Upper lobe of right lung (tissue), 1 donor: ENCODE measurements around the gene PGM2. TPM values are rescaled to one million over a fixed set of nuclear protein-coding genes. Genes with fewer than 3 reads are reported as not detected.

ENCODE experiments used
- ATAC-seq: fragments of 200-7000 bp; cut with Tn5 transposase; one replicate; pipeline ENCODE4 v1.9.1; 2020; ENCODE audit warnings: mild to moderate bottlenecking, moderate library complexity
- DNase-seq: peaks from one replicate; pipeline ENCODE4 v3.0.0-alpha.2; 2020
- H3K27ac ChIP-seq: fragments of 200-600 bp; one replicate; pipeline ENCODE4 v1.8.0; 2022
- H3K27me3 ChIP-seq: fragments of 200-600 bp; one replicate; pipeline ENCODE4 v1.8.0; 2022; ENCODE audit warnings: mild to moderate bottlenecking
- H3K36me3 ChIP-seq: fragments of 200-600 bp; one replicate; pipeline ENCODE4 v1.8.0; 2022
- H3K4me1 ChIP-seq: fragments of 200-600 bp; one replicate; pipeline ENCODE4 v1.8.0; 2022
- H3K4me3 ChIP-seq: fragments of 200-600 bp; one replicate; pipeline ENCODE4 v1.8.0; 2022; ENCODE audit warnings: mild to moderate bottlenecking
- H3K9me3 ChIP-seq: fragments of 200-600 bp; one replicate; pipeline ENCODE4 v1.8.0; 2022
- CTCF ChIP-seq: fragments of 200-600 bp; IDR thresholded peaks from one replicate; pipeline ENCODE4 v1.8.0; 2022; ENCODE audit warnings: antibody characterized with exemption
- intact Hi-C: fragments of 100-400 bp; cut with DNase I; formaldehyde crosslinking; loops from one replicate; pipeline ENCODE4 v1.11.0; 2022
- total RNA-seq: library from RNA; stranded (reverse); fragmentation: NEBNext Ultra II Directional; extraction: Animal tissue kit (Norgen Biotek cat#: 25700); gene quantifications from one replicate; pipeline ENCODE4 v1.2.1, GENCODE V29; 2021
- donor health status: DM: no; HTN: yes; CAD: no; lungs with severe emphysema.

The PGM2 gene
- total RNA-seq, 1 donor from 2014 or later: 25.0 TPM

- no peak for DNase-seq
- Histone ChIP-seq H3K4me3 (no peak overlapping the region), H3K27me3 (no peaks in the 10 kb centered on the region), H3K4me1 (peaks cover 6% of the 10 kb centered on the region), H3K36me3 (peaks cover 44% of the 10 kb centered on the region), H3K27ac (no peak overlapping the region), H3K9me3 (no peaks in the 10 kb centered on the region)
- TF ChIP-seq CTCF: no peak
- ATAC-seq: no peak
- intact Hi-C loops: no loop called here
Observed at GRCh38 chr4:37836838-37837440, 10.5 kb downstream of the PGM2 start.

- peaks cover 6% of the 10 kb centered on the region for H3K4me1 ChIP-seq
- no peak overlapping the region for H3K27ac ChIP-seq
- TF ChIP-seq CTCF: no peak
- no peaks in the 10 kb centered on the region for H3K27me3 ChIP-seq
- H3K36me3 ChIP-seq: peaks cover 44% of the 10 kb centered on the region
- no peak for DNase-seq
- no peak for ATAC-seq
- no peaks in the 10 kb centered on the region for H3K9me3 ChIP-seq
- H3K4me3 ChIP-seq: no peak overlapping the region
- intact Hi-C loops: no loop called here
Observed at GRCh38 chr4:37837446-37837845, 11.0 kb downstream of the PGM2 start.

GRCh38 chr4:37839426-37839825 lies 12.9 kb downstream of the PGM2 start:
- DNase-seq: no peak
- Histone ChIP-seq H3K9me3 (no peaks in the 10 kb centered on the region), H3K4me1 (peaks cover 6% of the 10 kb centered on the region), H3K36me3 (peaks cover 37% of the 10 kb centered on the region), H3K27ac (no peak overlapping the region), H3K27me3 (no peaks in the 10 kb centered on the region), H3K4me3 (no peak overlapping the region)
- no peak for TF ChIP-seq CTCF
- no peak for ATAC-seq
- intact Hi-C loops: no loop called here

- intact Hi-C loops: no loop called here
- DNase-seq: no peak
- no peaks in the 10 kb centered on the region for H3K9me3 ChIP-seq
- no peak for TF ChIP-seq CTCF
- no peak overlapping the region for H3K4me3 ChIP-seq
- no peak overlapping the region for H3K27ac ChIP-seq
- no peak for ATAC-seq
- peaks cover 55% of the 10 kb centered on the region for H3K36me3 ChIP-seq
- no peaks in the 10 kb centered on the region for H3K4me1 ChIP-seq
- H3K27me3 ChIP-seq: no peaks in the 10 kb centered on the region
Observed at GRCh38 chr4:37844204-37844603, 17.7 kb downstream of the PGM2 start.

GRCh38 chr4:37845201-37845600 lies 18.7 kb downstream of the PGM2 start:
- TF ChIP-seq CTCF: no peak
- H3K27me3 ChIP-seq: no peaks in the 10 kb centered on the region
- H3K36me3 ChIP-seq: peaks cover 56% of the 10 kb centered on the region
- H3K9me3 ChIP-seq: no peaks in the 10 kb centered on the region
- H3K4me1 ChIP-seq: no peaks in the 10 kb centered on the region
- no peak overlapping the region for H3K27ac ChIP-seq
- no peak overlapping the region for H3K4me3 ChIP-seq
- intact Hi-C loops: no loop called here
- DNase-seq (no peak), ATAC-seq (no peak)
